GM19351 (cell line): ENCODE measurements around the gene KCNQ1.

Experiments
- ATAC-seq: cut with Tn5 transposase; IDR thresholded peaks from one replicate; pipeline ENCODE4 v1.9.1; 2021; ENCODE audit warnings: mild to moderate bottlenecking, moderate library complexity; ENCODE audit not compliant: unreplicated experiment

The KCNQ1 gene

GRCh38 chr11:2737866-2738265, 293.1 kb downstream of the KCNQ1 start:
- no peak for ATAC-seq

DNA sequence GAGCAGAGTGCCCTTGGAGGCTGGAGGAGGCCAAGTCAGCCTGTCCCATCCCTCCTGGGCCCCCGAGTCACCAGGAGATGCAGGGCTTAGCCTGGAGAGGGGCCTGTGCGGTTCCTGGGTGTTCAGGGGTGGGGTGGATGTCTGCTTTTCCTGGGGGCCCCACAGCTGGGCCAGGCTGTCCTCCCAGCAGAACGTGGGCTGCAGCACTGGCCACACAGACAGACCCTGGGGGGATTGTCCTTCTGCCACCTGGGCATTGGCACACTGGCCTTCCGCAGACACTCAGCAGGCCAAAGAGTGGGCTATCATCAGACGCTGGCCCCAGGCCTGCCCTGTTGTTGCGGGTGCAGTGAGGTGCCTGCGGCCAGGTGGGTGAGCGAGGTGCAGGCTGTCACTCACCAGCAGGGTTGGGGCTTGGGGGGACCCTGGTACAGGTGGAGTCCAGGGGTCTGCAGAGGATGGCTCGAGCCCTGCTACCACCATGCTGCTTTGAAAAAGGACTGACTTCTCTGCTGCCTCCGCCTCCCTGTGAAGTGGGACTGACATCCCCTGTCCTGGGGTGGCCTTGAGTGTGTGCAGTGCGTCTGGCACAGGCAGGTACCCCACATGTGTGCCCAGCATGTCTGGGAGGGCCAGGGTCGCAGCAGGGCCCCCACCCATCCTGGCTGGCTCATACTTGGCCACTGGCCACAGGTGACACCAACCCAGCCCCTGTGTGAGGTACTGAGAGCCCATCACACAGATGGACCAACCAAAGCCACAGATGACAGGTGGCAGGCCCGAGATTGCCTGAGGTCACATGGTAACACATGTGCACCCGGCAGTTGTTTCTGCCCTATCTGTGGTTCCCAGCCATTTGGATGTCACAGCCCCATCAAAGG, 294.0 kb downstream of the KCNQ1 start:
- ATAC-seq = no peak

- ATAC-seq = no peak
Measured at GRCh38 chr11:2739531-2740274, 294.9 kb downstream of the KCNQ1 start.

- ATAC-seq = no peak
Measured at GRCh38 chr11:2740275-2740940, 295.6 kb downstream of the KCNQ1 start.

DNA sequence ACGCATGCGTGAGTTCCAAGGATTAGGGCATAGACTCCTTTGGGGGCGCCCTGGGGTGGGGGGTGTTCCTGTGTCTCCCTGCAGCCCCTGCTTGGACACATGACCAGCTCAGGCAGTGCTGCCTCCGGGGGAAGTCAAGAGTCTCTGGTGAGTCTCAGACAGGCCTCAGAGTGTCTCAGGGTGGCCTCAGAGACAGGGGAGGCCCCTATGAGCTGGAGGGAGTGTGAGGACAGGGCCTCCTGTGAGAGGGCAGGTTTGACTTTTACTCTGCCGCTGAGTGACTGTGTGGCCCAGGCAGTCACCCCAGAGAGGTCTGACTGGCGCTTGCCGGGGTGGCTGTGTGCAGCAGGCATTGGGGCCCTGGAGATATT, 296.2 kb downstream of the KCNQ1 start:
- ATAC-seq = no peak

DNA sequence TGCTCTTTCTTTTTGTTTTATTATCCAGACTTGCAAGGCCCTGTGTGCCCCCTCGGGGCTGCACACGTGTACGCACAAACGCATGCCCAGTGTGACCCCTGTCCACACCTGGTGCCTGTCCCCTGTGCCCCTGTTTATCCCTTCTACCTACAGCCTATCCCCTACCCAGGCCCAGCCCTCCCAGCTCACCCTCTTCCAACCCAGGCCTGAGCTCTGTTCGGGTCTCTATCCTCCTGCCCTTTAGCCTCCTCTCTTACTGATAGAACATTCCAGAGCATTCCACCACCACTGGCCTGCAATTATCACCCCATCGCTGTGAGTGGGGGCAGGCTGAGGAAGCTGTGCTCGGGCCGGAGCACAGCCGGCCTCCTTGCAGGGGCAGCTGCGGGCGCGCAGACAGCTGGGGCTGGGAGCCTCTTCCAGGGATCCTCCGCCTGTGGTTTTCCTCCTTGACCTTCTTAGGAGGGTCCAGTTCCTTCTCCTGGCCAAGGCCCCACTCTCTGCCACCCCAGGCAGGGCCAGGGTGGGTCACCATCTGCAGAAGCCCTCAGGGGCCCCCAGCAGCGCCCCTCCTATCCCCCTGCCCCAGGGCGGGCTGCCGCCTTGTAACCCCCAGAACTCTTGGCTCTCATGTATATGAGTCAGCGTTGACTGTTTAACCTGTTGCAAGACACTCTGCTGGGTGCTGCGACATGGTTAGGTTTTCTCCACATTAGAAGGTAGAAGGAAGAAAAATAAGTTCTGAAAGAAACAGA, 296.7 kb downstream of the KCNQ1 start:
- no peak for ATAC-seq

GRCh38 chr11:2742201-2742600, 297.4 kb downstream of the KCNQ1 start:
- no peak for ATAC-seq

GRCh38 chr11:2742611-2743426, 298.0 kb downstream of the KCNQ1 start:
- ATAC-seq = no peak

DNA sequence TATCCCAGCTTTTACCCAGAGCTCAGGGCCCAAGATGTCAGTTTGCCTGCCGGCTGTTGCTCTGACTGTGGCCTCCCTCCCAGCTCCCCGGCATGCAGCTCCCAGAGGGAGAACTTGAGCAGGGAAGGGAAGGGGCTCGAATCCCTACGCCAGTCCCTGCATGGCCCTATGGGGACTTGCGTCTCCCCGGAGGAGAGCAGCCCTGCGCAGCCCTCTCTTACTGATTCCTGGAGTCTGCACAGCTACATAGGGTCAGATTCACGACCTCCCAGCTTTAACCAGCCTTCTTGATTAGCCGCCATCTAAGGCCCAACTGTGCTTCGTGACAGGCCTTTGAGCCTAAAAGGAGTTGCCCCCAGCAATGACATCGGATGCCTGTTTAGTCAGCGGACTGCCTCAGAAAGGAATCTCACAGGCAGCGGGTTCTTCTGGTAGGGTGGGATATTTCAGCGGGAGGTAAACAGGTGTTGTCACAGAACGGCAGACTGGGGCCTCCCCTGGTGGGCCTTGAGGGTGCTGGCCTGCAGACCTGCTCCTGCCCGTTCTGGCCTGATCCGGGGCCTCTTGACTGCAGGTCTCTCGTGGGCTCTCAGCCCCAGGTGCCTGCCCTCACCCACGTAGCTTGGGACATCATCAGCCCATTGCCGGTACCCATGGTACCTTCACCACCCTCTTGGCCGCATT, 298.8 kb downstream of the KCNQ1 start:
- ATAC-seq = no peak

- no peak for ATAC-seq
Measured at GRCh38 chr11:2744166-2744565, 299.4 kb downstream of the KCNQ1 start.

DNA sequence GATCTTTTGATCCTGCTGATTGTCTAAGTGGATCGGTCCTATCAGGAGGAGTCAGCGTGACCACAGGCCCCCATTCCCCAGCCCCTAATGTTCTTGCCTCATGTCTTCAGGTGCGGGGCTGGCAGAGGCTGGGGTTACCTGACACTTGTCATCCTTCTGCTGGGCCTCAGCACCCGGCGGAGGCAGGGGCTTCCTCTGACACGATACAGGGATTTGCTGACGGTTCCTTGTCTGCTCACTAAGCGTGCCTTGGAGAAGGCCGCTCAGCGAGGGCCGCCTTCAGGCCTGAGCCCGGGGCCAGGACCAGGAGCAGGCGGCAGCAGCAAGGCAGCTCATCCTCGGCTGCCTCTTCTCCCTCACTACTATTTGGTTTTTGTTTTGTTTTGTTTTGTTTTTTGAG, 300.7 kb downstream of the KCNQ1 start:
- no peak for ATAC-seq

DNA sequence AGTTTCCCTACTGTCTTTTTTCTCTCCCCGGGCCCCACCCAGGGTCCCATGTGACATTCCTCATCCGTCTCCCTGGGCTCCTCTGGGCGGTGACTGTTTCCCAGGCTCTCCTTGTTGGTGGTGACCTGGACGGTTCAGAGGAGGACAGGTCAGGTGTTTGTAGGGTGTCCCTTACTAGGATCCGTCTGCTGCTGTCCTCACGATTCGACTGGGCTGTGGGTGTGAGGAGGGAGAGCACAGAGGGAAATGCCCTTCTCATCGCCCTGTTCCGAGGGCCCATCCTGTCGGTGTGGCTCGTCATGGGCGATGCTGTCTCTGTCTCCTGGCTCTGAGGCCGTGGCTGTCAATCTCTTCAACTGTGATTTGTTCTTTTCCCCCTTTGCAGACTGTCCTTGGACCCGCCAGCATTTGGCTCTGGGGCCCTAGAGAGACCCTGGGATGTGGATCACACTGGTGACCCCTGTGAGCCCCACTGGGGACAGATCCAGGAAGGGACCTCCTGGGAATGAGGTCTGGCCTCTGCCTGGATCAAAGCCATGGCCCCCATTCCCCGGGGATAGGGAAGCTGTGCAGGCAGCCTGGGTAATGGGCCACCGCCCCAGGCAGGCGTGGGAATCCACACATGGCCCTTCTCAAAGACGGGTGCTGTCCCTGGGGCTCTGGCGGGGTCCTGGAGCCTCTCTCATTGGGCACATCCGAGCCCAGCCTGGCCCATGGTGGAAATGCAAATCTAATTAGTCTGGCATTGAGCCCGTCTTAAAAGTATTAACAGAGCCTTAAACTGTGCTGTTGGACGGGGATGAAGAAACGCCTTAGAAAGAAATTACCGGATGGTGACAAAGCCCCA, 301.8 kb downstream of the KCNQ1 start:
- no peak for ATAC-seq

GRCh38 chr11:2747248-2748027, 302.6 kb downstream of the KCNQ1 start:
- ATAC-seq = no peak

DNA sequence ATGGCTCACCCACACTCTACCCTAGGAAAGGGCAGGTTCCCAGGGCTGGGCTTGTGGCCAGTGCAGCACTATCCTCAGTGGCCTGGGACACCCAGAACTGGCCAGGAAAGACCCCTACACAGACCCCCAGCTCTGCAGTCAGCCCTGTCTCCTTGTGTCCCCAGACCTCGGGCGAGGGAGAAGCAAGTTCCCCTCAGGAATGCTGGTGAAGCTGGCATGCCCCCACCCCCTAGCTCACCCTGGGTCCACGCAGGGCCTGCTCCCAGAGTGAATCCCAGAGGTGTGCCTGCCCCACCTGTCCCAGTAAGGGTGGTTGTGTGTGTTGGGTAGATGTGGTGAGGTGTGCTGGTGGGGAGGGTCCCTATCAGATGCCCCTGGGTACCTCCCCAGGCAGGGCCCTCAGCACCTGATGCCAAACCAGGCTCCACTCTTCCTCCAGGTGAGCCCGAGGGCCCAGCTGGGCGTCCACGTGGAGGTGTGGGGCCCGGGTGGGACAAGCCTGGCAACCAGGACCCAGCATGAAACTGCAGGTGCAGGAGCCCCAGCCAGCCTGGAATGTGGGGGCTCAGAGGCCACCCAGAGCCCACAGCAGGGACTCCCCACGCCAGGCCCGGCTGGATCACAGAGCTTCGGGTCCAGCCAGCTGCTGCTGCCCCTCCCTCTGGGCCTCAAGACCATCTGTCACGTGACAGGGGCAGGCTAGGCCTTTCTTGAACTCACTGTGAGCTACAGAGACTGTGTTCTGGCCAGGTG, 303.4 kb downstream of the KCNQ1 start:
- no peak for ATAC-seq

GRCh38 chr11:2748814-2749554, 304.2 kb downstream of the KCNQ1 start:
- ATAC-seq = no peak

- no peak for ATAC-seq
Measured at GRCh38 chr11:2750101-2750681, 305.4 kb downstream of the KCNQ1 start.
